Parathyroid adenoma (tissue), 2 donors: ENCODE measurements around the gene BRD2.

ENCODE experiments used
- H2AFZ ChIP-seq: fragments of 300-600 bp; sonication (generic); one replicate; pipeline ENCODE4 v1.7.0; 2017; ENCODE audit warnings: antibody characterized with exemption, mild to moderate bottlenecking
- H3K27ac ChIP-seq: fragments of 300-600 bp; sonication (generic); one replicate; pipeline ENCODE4 v1.7.0; 2017
- H3K27me3 ChIP-seq: fragments of 300-600 bp; sonication (generic); one replicate; pipeline ENCODE4 v1.7.0; 2017; ENCODE audit warnings: low read length; ENCODE audit not compliant: control insufficient read depth, insufficient read depth
- H3K36me3 ChIP-seq: fragments of 300-600 bp; sonication (generic); one replicate; pipeline ENCODE4 v1.7.0; 2017; ENCODE audit warnings: low read length; ENCODE audit not compliant: control insufficient read depth, insufficient read depth
- H3K4me1 ChIP-seq: fragments of 300-600 bp; sonication (generic); one replicate; pipeline ENCODE4 v1.7.0; 2017; ENCODE audit warnings: control low read depth
- H3K4me2 ChIP-seq: fragments of 300-600 bp; sonication (generic); one replicate; pipeline ENCODE4 v1.7.0; 2017; ENCODE audit warnings: low read length
- H3K4me3 ChIP-seq: fragments of 300-600 bp; sonication (generic); one replicate; pipeline ENCODE4 v1.7.0; 2017; ENCODE audit warnings: low read depth, low read length
- H3K79me2 ChIP-seq: fragments of 300-600 bp; sonication (generic); one replicate; pipeline ENCODE4 v1.7.0; 2017; ENCODE audit warnings: control low read depth
- H3K9ac ChIP-seq: fragments of 300-600 bp; sonication (generic); one replicate; pipeline ENCODE4 v1.7.0; 2017; ENCODE audit warnings: mild to moderate bottlenecking
- H3K9me3 ChIP-seq: fragments of 300-600 bp; sonication (generic); one replicate; pipeline ENCODE4 v1.7.0; 2017; ENCODE audit warnings: low read length; ENCODE audit not compliant: control insufficient read depth
- TF ChIP-seq, protein P1 (sequence below): fragments of 300-600 bp; sonication (generic); IDR thresholded peaks from one replicate; pipeline ENCODE4 v1.7.0; 2017; ENCODE audit warnings: antibody characterized with exemption, mild to moderate bottlenecking
- donor health status: primary hyperparathyroidism.

Gene BRD2

DNA sequence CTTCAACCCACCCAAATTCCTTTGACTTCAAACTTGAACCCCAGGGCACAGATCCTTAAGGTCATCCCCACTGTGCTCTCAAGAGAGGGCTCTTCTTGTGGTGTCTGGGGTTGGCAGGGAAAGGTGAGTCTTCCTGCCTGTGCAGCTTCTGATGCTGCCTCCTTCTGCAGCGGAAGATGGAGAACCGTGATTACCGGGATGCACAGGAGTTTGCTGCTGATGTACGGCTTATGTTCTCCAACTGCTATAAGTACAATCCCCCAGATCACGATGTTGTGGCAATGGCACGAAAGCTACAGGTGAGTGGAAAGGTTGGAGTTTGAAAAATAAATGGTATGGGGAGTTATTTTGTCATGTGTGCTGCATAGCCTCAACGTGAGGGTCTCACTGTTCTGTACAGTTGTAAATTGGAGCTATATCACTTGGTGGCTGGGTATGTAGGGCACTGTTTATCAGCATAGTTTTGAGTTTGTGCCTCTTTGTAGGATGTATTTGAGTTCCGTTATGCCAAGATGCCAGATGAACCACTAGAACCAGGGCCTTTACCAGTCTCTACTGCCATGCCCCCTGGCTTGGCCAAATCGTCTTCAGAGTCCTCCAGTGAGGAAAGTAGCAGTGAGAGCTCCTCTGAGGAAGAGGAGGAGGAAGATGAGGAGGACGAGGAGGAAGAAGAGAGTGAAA is 9.0 kb downstream of the BRD2 start:
- peaks cover 2% of the 10 kb centered on the region for H3K36me3 ChIP-seq
- H3K79me2 ChIP-seq, result peaks cover 32% of the 10 kb centered on the region
- peaks cover 15% of the 10 kb centered on the region for H3K4me1 ChIP-seq
- no peak overlapping the region for H2AFZ ChIP-seq
- no peak overlapping the region for H3K27ac ChIP-seq
- no peak overlapping the region for H3K4me2 ChIP-seq
- no peak overlapping the region for H3K4me3 ChIP-seq
- H3K9me3 ChIP-seq, result no peaks in the 10 kb centered on the region
- H3K27me3 ChIP-seq, result no peaks in the 10 kb centered on the region
- TF ChIP-seq, protein P1, sequence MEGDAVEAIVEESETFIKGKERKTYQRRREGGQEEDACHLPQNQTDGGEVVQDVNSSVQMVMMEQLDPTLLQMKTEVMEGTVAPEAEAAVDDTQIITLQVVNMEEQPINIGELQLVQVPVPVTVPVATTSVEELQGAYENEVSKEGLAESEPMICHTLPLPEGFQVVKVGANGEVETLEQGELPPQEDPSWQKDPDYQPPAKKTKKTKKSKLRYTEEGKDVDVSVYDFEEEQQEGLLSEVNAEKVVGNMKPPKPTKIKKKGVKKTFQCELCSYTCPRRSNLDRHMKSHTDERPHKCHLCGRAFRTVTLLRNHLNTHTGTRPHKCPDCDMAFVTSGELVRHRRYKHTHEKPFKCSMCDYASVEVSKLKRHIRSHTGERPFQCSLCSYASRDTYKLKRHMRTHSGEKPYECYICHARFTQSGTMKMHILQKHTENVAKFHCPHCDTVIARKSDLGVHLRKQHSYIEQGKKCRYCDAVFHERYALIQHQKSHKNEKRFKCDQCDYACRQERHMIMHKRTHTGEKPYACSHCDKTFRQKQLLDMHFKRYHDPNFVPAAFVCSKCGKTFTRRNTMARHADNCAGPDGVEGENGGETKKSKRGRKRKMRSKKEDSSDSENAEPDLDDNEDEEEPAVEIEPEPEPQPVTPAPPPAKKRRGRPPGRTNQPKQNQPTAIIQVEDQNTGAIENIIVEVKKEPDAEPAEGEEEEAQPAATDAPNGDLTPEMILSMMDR, result no peak
- H3K9ac ChIP-seq, result no peak overlapping the region

DNA sequence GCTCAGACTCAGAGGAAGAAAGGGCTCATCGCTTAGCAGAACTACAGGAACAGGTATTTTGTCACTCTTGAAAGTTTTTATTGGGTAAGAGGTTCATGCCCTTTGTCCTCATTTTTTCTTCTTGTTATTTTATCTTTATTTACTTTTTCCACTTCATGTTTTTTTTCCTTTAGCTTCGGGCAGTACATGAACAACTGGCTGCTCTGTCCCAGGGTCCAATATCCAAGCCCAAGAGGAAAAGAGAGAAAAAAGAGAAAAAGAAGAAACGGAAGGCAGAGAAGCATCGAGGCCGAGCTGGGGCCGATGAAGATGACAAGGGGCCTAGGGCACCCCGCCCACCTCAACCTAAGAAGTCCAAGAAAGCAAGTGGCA is 9.5 kb downstream of the BRD2 start:
- H3K27me3 ChIP-seq, result no peaks in the 10 kb centered on the region
- no peaks in the 10 kb centered on the region for H3K9me3 ChIP-seq
- TF ChIP-seq, protein P1, result no peak
- H3K36me3 ChIP-seq, result peaks cover 2% of the 10 kb centered on the region
- no peak overlapping the region for H3K4me2 ChIP-seq
- H3K4me3 ChIP-seq, result no peak overlapping the region
- no peak overlapping the region for H3K9ac ChIP-seq
- peaks cover 27% of the 10 kb centered on the region for H3K79me2 ChIP-seq
- no peak overlapping the region for H3K27ac ChIP-seq
- peaks cover 15% of the 10 kb centered on the region for H3K4me1 ChIP-seq
- H2AFZ ChIP-seq, result no peak overlapping the region

GRCh38 chr6:32979720-32980487 is 11.5 kb downstream of the BRD2 start:
- Histone ChIP-seq H3K4me3 (no peak overlapping the region), H3K9ac (no peak overlapping the region), H3K4me2 (no peak overlapping the region), H3K27ac (no peak overlapping the region), H3K79me2 (peaks cover 10% of the 10 kb centered on the region), H2AFZ (no peak overlapping the region), H3K9me3 (no peaks in the 10 kb centered on the region), H3K36me3 (peaks cover 2% of the 10 kb centered on the region), H3K4me1 (peaks cover 11% of the 10 kb centered on the region), H3K27me3 (no peaks in the 10 kb centered on the region)
- TF ChIP-seq, protein P1, result no peak

DNA sequence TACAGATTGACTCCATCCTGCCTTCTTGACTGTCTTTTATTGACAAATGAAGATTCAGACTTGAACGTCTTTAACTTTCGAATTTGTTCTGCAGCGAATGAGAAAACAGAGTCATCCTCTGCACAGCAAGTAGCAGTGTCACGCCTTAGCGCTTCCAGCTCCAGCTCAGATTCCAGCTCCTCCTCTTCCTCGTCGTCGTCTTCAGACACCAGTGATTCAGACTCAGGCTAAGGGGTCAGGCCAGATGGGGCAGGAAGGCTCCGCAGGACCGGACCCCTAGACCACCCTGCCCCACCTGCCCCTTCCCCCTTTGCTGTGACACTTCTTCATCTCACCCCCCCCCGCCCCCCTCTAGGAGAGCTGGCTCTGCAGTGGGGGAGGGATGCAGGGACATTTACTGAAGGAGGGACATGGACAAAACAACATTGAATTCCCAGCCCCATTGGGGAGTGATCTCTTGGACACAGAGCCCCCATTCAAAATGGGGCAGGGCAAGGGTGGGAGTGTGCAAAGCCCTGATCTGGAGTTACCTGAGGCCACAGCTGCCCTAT is 12.2 kb downstream of the BRD2 start:
- Histone ChIP-seq H3K36me3 (peaks cover 2% of the 10 kb centered on the region), H3K9ac (no peak overlapping the region), H3K79me2 (peaks cover 9% of the 10 kb centered on the region), H3K4me1 (peaks cover 8% of the 10 kb centered on the region), H3K4me3 (no peak overlapping the region), H2AFZ (no peak overlapping the region), H3K27me3 (no peaks in the 10 kb centered on the region), H3K27ac (no peak overlapping the region), H3K4me2 (no peak overlapping the region), H3K9me3 (no peaks in the 10 kb centered on the region)
- TF ChIP-seq, protein P1, result no peak
